Endodermal cell (in vitro differentiated cells): ENCODE measurements around the gene DHRS13. TPM values are rescaled to one million over a fixed set of nuclear protein-coding genes. Genes with fewer than 3 reads are reported as not detected.
A peak's percentile ranks its signal among the peaks of the same experiment; 100 is the strongest.

Source experiments
- DNase-seq: peaks from one replicate; pipeline ENCODE4 v3.0.0-alpha.2; 2017
- H3K27ac ChIP-seq: 2 replicates; pipeline ENCODE4 v1.5.1; 2013; ENCODE audit warnings: mild to moderate bottlenecking, low read depth, low read length, moderate library complexity
- H3K27me3 ChIP-seq: 2 replicates; pipeline ENCODE4 v1.6.1; 2013; ENCODE audit warnings: mild to moderate bottlenecking, low read length, moderate library complexity; ENCODE audit not compliant: insufficient read depth, control insufficient read depth, poor library complexity, severe bottlenecking
- H3K36me3 ChIP-seq: 2 replicates; pipeline ENCODE4 v1.7.0; 2013; ENCODE audit warnings: mild to moderate bottlenecking, low read length, moderate library complexity; ENCODE audit not compliant: control insufficient read depth, insufficient read depth
- H3K4me1 ChIP-seq: one replicate; pipeline ENCODE4 v1.7.0; 2013; ENCODE audit warnings: low read length; ENCODE audit not compliant: control insufficient read depth, insufficient read depth
- H3K4me3 ChIP-seq: 2 replicates; pipeline ENCODE4 v1.5.1; 2013; ENCODE audit warnings: mild to moderate bottlenecking, low read length, moderate library complexity
- H3K9ac ChIP-seq: 2 replicates; pipeline ENCODE4 v1.6.1; 2013; ENCODE audit warnings: mild to moderate bottlenecking, low read length, moderate library complexity; ENCODE audit not compliant: poor library complexity, severe bottlenecking; ENCODE audit errors: extremely low read depth
- H3K9me3 ChIP-seq: 2 replicates; pipeline ENCODE4 v1.6.1; 2013; ENCODE audit warnings: mild to moderate bottlenecking, low read length, moderate library complexity; ENCODE audit not compliant: control insufficient read depth
- H3K27ac Mint-ChIP-seq: 2 replicates; pipeline ENCODE4 v1.8.0; 2020; ENCODE audit warnings: mixed read lengths
- H3K27me3 Mint-ChIP-seq: 2 replicates; pipeline ENCODE4 v1.8.0; 2021; ENCODE audit warnings: mild to moderate bottlenecking, mixed read lengths; ENCODE audit not compliant: insufficient read depth
- H3K36me3 Mint-ChIP-seq: 2 replicates; pipeline ENCODE4 v1.8.0; 2020; ENCODE audit warnings: low read depth, mixed read lengths
- H3K4me1 Mint-ChIP-seq: 2 replicates; pipeline ENCODE4 v1.8.0; 2020; ENCODE audit warnings: mixed read lengths
- H3K4me3 Mint-ChIP-seq: 2 replicates; pipeline ENCODE4 v1.8.0; 2020; ENCODE audit warnings: mild to moderate bottlenecking, moderate library complexity, mixed read lengths
- H3K9me3 Mint-ChIP-seq: 2 replicates; pipeline ENCODE4 v1.8.0; 2020; ENCODE audit warnings: mild to moderate bottlenecking, mixed read lengths
- WGBS, 2 experiments: methylation state at CpG; one replicate each; pipeline versions ENCODE4 v1.1.5 to v1.1.7; 2013; ENCODE audit warnings: missing lambda C conversion rate in 2 of 2, mixed read lengths in 1 of 2; ENCODE audit not compliant: insufficient coverage in 1 of 2, insufficient read length in 1 of 2; 5-methylcytosine and 5-hydroxymethylcytosine counted together
- total RNA-seq, 2 donors: library from RNA; stranded (reverse); fragmentation: NEBNext Ultra II Directional in 1 of 2; extraction: Animal tissue kit (Norgen Biotek cat#: 25700) in 1 of 2; gene quantifications; 2 replicates in 1 of 2; 3 replicates in 1 of 2; pipeline ENCODE4 v1.2.1, GENCODE V29; 2021
- TF ChIP-seq, protein P1 (sequence below): fragments of 200-600 bp; sonication (generic); conservative IDR thresholded peaks from 2 replicates; pipeline ENCODE4 v1.5.0; 2021; ENCODE audit warnings: antibody characterized with exemption, mild to moderate bottlenecking

The DHRS13 gene
- total RNA-seq, 2 donors from 2014 or later: 19.1 to 24.8 TPM

DNA sequence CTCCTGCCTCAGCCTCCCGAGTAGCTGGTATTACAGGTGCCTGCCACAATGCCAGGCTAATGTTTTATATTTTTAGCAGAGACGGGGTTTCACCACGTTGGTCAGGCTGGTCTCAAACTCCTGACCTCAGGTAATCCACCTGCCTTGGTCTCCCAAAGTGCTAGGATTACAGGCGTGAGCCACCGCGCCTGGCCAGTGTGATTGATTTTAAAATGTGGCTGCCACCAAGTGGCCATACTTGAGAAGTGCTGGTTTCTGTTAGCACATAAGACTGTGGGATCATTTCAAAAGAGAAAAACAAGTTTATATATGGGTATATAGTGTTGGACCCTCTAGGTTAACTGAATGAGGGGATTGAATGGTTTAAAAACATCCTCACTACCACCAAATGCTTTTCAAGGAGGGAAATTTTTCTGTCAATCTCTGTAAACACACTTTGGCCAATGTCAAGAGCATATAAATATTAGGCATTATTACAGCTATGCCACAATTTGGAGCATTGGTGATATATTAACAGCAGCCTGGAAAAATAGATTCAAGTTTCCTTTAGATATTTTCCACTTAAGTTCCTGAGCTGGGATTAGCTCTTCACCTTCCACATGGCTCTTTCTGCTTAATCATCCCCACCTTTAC, 13.5 kb upstream of the DHRS13 start:
- TF ChIP-seq, protein P1, sequence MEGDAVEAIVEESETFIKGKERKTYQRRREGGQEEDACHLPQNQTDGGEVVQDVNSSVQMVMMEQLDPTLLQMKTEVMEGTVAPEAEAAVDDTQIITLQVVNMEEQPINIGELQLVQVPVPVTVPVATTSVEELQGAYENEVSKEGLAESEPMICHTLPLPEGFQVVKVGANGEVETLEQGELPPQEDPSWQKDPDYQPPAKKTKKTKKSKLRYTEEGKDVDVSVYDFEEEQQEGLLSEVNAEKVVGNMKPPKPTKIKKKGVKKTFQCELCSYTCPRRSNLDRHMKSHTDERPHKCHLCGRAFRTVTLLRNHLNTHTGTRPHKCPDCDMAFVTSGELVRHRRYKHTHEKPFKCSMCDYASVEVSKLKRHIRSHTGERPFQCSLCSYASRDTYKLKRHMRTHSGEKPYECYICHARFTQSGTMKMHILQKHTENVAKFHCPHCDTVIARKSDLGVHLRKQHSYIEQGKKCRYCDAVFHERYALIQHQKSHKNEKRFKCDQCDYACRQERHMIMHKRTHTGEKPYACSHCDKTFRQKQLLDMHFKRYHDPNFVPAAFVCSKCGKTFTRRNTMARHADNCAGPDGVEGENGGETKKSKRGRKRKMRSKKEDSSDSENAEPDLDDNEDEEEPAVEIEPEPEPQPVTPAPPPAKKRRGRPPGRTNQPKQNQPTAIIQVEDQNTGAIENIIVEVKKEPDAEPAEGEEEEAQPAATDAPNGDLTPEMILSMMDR: peak; percentile 82
- H3K4me1 Mint-ChIP-seq: no peaks in the 10 kb centered on the region
- no peaks in the 10 kb centered on the region for H3K4me1 ChIP-seq
- H3K9me3 ChIP-seq: no peaks in the 10 kb centered on the region
- no peaks in the 10 kb centered on the region for H3K27me3 ChIP-seq
- peak; percentile 83 for DNase-seq
- H3K36me3 ChIP-seq: peaks cover 98% of the 10 kb centered on the region
- no peak overlapping the region for H3K4me3 ChIP-seq
- no peaks in the 10 kb centered on the region for H3K27me3 Mint-ChIP-seq
- H3K9ac ChIP-seq: no peak overlapping the region
- WGBS, 2 experiments: 77% methylated on average over 6 of the region's 6 CpGs; no CpG with 5 or more reads in 1 of the 2 experiments
- H3K27ac Mint-ChIP-seq: peak overlapping the region; percentile 70
- no peak overlapping the region for H3K27ac ChIP-seq
- no peaks in the 10 kb centered on the region for H3K9me3 Mint-ChIP-seq
- H3K4me3 Mint-ChIP-seq: no peak overlapping the region
- H3K36me3 Mint-ChIP-seq: peaks cover 91% of the 10 kb centered on the region

DNA sequence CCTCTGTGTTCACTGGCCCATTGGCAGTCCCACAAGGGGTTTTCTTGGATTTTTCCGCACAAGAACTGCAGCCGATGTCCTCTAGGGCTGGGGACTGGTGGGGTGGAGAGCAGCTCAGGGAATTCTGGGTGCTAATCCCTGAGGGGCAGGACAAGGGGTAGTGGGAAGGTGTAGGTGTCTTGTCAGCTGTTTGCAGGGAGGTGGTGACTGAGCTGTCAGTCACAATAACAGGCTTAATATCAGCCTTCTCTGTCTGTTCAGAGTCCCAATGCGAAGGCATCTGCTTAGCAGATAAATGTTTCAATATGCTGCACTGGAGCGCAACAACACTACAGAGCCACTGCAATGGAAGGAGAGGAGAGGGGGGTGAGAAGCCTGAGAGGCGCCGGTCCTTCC, 10.1 kb upstream of the DHRS13 start:
- H3K9ac ChIP-seq: no peak overlapping the region
- H3K27me3 ChIP-seq: no peaks in the 10 kb centered on the region
- peaks cover 100% of the 10 kb centered on the region for H3K36me3 ChIP-seq
- Mint-ChIP-seq H3K27ac (peak overlapping the region; percentile 64), H3K36me3 (peaks cover 90% of the 10 kb centered on the region), H3K9me3 (no peaks in the 10 kb centered on the region), H3K27me3 (no peaks in the 10 kb centered on the region), H3K4me1 (no peaks in the 10 kb centered on the region), H3K4me3 (no peak overlapping the region)
- no peaks in the 10 kb centered on the region for H3K4me1 ChIP-seq
- H3K9me3 ChIP-seq: no peaks in the 10 kb centered on the region
- TF ChIP-seq, protein P1: no peak
- no peak overlapping the region for H3K27ac ChIP-seq
- 94 to 98% methylated on average over 6 of the region's 6 CpGs for WGBS, 2 experiments
- no peak for DNase-seq
- H3K4me3 ChIP-seq: no peak overlapping the region

DNA sequence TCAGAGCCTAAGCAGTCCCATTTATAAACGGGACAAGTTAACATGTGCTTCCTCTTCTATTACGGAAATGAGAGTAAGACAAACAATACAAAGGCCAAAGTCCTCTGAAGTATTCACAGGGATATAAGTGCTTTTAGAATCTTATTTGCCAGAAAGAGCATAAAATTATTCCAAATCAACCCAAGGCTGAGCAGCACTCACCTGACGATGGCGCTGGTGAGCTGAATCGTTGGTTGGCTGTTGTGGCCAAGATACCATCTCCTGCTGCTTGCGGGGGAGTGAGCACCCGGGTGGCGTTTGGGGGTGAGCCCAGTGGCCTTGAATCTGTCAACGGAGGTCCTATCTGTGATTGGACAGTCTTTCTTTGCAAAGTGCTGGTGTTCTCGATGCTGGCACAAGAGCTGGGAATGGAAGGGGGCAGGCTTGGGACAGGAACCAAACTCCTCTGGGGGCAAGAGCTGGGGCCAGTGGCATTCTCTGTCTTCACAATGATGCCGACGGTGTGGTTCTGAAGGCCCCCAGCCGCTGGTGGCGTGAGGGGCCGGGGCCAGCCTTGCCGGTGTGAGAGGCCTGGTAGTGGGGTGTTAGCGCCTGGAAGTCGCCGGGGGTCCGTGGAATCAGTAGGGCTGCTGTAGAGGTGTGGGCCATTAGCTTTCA, 9.5 kb upstream of the DHRS13 start:
- H3K27me3 ChIP-seq: no peaks in the 10 kb centered on the region
- no peak overlapping the region for H3K27ac ChIP-seq
- no peaks in the 10 kb centered on the region for H3K4me1 ChIP-seq
- no peak overlapping the region for H3K4me3 ChIP-seq
- no peaks in the 10 kb centered on the region for H3K27me3 Mint-ChIP-seq
- no peak overlapping the region for H3K4me3 Mint-ChIP-seq
- DNase-seq: peak; percentile 74
- H3K4me1 Mint-ChIP-seq: no peaks in the 10 kb centered on the region
- no peaks in the 10 kb centered on the region for H3K9me3 Mint-ChIP-seq
- H3K36me3 ChIP-seq: peaks cover 100% of the 10 kb centered on the region
- 92 to 95% methylated on average over 9 to 20 of the region's 20 CpGs for WGBS, 2 experiments
- H3K9ac ChIP-seq: no peak overlapping the region
- TF ChIP-seq, protein P1: peak; percentile 65
- H3K27ac Mint-ChIP-seq: peak overlapping the region; percentile 64
- H3K9me3 ChIP-seq: no peaks in the 10 kb centered on the region
- peaks cover 90% of the 10 kb centered on the region for H3K36me3 Mint-ChIP-seq
